Left hindlimb (tissue), 1 donor: ENCODE results near the gene LMNA.
"Not testable (repeated sequence)": the region's sequence is repeated elsewhere in the genome, so short reads cannot be mapped to it uniquely, and the experiment has no call there.

ENCODE experiments used
- DNase-seq: peaks from one replicate; pipeline ENCODE4 v3.0.0-alpha.2; 2018

Gene LMNA

DNA sequence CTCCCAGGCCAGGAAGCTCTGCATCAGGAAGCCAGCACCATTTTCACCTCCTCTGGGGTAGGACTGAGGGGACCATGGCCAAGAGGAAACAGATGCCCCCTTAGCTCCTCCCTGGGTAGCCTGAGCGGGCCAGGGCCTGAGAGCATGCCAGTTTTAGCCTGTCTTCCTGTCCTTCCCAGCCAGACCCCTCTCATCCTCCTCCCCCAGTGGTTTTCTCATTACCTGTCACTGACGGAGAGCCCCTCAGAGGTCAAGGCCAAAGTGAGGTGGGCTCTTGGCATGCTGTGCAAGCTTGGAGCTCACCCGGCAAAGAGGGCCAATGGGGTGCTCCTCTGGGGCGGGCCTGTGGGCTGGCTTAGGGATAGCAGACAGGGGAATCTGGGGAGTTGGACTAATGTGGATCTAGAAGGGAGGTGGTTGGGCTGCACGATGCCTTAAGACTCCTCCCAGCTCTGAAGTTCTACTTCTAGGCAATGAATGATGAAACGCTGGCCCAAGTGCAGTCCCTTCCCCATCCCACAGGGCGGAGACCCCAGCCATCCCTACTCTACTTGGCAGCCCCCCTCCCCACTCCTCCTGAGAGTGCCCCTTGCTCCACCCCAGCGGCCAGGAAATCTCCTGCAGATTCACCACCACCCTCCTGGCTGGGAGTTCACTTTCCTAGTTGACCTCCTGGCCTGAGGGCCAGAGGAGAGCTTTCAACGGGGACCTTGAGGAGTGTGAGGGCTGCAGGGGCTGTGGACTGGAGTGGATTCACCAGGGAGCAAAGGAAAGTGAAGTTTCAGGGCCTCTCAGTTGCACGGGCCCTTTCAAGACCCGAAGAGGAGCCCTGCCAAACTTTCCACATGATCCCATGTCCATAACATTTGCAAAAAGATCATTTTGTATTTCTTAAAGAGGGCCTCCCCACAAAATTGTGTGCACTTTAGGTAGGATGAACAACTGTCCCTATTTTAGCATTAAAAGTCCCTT lies 9.4 kb upstream of the LMNA start:
- DNase-seq: peak; percentile 80

DNA sequence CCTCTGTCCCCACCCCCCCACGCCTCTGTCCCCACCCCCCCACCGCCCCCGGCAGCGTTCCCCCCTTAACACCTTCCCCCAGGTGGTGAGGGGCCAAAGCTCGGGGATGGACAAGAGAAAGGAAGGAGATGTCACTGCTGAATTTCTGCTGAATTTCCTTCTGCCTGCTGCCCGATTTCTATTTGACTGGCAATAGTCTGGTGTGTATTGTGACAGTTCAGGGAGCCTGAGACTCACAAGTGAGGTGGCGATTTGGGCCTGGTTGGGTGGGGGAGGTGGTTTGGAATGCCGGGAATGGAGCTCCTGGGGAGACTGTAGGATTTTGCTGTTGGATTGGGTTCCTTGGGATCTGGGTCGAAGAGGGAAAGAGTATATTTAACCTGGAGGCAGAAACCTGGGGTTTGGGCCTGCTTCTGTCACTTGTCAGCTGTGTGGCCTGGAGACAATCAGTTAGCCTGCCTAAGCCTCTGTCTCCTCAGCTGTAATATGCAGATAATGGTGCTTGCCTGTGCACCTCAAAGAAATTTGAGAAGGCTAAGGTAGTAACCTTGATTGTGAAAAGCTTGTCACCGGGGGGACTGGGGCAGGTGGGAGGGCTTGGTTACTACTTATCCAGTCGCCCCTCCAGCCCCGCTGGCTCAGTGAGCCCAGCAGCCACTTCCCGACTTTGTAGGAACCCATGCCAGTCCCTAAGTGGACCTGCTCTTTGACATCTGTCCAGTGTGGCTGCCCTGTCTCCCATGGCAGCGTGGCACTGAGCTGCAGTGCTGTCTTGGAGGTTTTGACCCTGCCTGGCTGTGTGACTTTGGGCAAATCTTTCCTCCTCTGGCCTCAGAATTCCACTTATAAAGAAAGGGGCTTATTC lies 7.7 kb upstream of the LMNA start:
- DNase-seq: no peak

DNA sequence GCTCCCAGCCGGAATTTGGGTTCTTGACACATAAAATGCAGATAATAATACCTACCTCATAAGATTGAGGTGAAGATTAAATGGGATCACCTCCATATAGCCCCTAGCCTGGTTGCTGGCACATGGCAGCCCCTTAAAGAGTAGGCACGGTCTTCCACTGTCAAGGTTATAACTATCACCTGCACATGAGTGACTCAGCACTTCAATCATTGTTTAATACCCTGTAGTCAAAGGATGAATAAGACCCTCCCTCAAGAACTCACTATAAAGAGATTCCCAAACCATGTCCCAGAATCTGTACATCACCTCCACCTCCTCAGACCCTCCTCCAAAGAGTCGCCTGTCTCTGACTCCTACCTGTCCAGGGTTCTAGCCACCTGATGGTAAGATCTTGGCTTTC lies 6.5 kb upstream of the LMNA start:
- no peak for DNase-seq

DNA sequence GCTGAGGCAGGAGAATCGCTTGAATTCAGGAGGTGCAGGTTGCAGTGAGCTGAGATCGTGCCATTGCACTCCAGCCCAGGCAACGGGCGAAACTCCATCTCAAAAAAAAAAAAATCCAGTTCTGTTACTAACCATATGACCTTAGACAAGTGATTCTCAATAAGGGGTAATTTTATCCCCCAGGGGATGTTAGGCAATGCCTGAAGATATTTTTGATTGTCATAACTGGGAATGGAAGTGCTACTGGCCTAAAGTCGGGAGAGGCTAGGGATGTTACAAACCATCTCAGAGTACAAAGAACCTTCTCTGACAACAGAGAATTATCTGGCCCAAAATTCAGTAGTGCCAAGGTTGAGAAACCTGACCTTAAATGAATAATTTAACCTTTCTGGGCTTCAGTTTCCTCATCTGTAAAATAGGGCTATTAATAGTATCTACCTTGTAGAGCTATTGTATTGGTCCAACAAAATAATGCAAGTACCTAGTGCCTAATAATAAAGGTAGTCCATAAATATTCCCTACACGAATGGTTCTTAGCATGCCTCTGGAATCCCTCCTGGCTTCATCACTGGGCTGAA lies 5.8 kb upstream of the LMNA start:
- no peak for DNase-seq

DNA sequence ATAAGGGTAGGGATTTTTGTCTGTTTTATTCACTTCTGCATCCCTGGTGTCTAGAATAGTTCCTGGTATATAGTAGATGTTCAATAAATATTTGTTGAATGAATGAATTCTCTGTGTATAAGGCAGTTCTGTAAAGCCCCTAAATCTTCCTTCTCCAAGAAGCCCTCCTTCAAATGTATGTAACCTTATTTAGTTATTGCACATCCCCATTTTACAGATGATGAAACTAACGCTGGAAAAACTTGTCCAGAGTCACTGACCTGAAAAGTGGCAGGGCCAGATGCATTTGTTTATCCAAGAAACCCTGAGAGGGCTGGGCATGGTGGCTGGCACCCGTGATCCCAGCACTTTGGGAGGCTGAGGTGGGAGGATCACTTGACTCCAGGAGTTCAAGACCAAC lies 4.3 kb upstream of the LMNA start:
- DNase-seq: no peak

DNA sequence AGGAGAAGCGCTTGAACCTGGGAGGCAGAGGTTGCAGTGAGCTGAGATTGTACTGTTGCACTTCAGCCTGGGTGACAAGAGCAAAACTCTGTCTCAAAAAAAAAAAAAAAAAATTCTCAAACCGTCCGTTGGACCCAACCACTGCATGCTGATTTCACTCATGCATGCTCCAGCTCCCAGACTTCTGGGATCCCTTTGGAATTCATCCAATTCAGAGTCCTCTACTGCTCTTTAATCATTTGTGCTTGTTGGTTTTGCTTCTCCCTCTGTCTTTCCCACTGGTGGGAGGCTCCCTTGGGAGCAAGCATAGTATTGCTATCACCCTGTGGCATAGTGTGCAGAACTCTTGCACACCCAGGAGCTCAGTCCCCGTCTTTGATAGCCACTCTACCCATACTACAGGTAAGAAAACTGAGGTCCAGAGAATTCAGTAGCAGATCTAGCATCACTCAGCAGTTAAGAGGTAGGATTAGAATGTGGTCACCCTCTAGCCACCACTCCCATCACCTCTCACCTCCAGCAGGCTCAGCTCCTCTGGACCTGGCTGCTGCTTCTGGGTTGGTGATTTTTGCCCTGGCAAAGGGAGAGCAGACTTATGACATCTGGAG lies 3.1 kb upstream of the LMNA start:
- DNase-seq: no peak

DNA sequence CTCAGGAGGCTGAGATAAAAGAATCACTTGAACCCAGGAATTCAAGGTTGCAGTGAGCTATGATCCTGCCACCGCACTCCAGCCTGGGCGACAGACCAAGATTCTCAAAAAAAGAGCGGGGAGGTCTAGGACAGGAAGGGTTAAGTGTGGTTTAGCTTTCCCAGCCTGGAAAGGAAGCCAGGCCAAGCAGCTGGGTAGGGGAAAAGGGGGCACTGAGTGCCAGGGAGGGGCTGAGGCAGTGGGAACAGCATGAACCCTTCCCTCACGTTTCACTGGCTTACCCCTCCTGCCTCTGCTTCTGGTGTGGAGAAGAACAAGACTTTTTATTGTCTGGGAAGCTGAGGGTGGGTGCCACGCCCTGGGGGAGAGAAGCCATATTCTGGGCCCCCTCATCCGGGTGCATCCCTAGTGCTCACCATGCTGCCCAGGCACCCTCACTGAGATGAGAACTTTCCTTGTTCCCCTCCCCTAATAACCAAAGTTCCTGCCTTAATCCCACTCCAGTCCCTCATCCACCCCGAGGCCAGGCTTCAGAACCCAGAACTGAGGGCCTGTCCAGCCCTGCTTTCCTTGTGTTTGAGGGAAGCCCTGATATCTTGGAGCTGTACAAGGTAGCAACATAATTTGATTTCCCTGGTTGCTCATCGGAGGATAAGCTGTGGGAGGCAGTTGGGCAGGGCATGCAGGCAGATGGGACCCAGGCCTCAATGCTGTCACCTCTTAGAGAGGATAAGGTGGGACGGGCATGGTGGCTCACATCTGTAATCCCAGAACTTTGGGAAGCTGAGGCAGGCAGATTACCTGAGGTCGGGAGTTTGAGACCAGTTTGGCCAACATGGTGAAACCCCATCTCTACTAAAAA lies 2.0 kb upstream of the LMNA start:
- DNase-seq: peak; percentile 73

DNA sequence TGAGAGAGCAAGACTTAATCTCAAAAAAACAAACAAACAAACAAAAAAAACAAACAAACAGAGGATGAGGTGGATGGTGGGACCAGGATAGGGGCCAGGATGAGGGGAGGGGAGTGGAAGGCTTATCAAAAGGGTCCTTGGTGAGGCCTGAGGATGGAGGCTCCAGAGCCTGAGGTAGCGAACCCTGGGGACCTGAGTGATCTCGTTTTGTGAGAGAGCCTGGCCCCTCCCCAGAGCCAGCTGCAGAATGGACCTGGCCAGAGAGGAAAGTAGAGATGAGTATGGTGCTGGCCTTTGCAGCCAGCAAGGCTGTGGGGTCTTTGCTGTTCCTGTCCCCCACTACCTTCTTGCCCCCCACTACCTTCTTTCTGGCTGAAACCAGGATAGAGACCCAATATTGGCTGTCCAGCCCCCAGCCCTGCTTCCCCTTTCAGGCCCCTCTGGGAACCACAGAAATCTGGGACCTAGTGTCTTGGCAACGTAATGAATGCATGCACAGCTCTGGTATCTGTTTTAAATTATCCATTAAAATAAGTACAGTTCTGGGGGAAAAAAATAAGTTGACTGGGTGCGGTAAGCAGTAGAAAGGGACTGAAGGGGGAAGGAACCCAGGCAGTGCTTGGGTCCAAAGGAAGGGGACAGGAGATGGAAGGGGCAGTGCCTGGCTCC lies 1.1 kb upstream of the LMNA start:
- peak; percentile 62 for DNase-seq

DNA sequence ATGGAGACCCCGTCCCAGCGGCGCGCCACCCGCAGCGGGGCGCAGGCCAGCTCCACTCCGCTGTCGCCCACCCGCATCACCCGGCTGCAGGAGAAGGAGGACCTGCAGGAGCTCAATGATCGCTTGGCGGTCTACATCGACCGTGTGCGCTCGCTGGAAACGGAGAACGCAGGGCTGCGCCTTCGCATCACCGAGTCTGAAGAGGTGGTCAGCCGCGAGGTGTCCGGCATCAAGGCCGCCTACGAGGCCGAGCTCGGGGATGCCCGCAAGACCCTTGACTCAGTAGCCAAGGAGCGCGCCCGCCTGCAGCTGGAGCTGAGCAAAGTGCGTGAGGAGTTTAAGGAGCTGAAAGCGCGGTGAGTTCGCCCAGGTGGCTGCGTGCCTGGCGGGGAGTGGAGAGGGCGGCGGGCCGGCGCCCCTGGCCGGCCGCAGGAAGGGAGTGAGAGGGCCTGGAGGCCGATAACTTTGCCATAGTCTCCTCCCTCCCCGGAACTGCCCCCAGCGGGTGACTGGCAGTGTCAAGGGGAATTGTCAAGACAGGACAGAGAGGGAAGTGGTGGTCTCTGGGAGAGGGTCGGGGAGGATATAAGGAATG lies 505 bp downstream of the LMNA start:
- no peak for DNase-seq

DNA sequence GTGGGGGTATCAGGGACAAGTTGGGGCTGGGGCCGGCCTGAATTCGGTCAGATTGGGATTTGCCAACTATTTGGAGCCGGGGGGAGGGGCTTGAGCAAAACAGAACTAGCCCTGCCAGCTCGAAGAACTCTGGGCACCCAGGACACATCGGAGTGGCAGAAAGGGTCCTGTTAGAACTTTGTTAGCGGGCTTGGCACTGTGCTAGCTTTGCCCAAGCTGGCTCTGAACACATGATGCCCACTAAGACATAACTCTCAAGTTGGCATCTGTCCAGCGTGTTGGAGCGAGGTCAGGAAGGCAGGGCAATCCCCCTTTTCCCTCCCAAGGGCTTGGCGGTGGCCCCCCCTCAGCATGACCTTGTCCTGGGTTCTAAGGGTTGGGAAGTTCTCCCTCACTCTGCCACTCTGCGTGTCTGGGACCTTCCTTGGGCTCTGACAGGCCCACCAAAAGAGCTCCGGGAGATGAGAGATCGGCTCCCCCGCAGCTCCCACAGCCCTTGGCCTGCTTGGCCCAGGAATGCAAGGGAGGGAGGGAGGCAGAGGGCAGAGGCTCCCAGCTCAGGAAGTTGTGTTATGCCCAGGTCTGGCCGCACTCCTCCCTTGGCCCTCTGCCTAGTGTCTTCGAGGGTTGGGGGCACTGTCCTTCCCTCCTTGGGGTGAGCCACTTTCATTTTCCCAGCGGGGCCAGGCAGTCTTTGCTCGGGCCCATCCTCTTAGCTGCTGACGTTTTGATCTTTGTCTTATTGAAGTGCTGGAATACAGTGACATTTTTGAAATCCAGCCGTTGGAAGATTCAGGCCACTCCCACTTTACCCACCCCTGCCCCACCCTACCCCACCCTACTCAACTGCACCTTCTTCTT lies 1.2 kb downstream of the LMNA start:
- peak; percentile 83 for DNase-seq

DNA sequence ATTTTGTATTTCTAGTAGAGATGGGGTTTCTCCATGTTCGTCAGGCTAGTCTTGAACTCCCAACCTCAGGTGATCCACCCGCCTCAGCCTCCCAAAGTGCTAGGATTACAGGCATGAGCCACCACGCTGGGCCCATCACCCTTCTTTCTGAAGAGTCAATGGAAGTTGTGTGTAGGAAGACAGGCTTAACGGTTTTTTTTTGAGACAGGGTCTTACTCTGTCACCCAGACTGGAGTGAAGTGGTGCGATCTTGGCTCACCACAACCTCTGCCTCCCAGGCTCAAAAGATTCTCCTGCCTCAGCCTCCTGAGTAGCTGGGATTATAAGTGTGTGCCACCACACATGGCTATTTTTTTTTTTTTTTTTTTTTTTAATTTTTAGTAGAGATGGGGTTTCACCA lies 2.2 kb downstream of the LMNA start:
- not testable (repeated sequence) for DNase-seq

DNA sequence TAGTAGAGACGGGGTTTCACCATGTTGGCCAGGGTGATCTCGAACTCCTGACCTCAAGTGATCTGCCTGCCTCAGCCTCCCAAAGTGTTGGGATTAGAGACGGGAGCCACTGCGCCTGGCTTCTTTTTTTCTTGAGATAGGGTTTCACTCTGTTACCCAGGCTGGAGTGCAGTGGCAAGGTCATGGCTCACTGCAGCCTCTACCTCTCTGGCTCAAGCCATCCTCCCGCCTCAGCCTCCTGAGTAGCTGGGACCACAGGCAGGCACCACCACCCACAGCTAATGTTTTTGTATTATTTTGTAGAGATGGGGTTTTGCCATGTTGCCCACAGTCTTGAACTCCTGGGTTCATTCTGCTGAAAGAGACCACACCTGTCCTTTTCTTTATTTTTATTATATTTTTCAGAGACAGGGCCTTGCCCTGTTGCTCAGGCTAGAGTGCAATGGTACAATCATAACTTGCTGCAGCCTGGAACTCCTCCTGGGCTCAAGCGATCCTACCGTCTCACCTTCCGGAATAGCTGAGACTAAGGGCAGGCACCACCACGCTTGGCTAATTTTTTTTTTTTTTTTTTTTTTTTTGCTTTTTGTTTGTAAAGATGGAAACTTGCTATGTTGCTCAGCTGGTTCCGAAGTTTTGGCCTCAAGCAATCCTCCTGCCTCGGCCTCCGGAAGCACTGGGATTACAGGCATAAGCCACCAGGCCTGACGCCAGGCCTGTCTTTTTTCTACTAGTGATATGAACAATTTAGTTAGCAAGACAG lies 3.1 kb downstream of the LMNA start:
- DNase-seq: no peak

DNA sequence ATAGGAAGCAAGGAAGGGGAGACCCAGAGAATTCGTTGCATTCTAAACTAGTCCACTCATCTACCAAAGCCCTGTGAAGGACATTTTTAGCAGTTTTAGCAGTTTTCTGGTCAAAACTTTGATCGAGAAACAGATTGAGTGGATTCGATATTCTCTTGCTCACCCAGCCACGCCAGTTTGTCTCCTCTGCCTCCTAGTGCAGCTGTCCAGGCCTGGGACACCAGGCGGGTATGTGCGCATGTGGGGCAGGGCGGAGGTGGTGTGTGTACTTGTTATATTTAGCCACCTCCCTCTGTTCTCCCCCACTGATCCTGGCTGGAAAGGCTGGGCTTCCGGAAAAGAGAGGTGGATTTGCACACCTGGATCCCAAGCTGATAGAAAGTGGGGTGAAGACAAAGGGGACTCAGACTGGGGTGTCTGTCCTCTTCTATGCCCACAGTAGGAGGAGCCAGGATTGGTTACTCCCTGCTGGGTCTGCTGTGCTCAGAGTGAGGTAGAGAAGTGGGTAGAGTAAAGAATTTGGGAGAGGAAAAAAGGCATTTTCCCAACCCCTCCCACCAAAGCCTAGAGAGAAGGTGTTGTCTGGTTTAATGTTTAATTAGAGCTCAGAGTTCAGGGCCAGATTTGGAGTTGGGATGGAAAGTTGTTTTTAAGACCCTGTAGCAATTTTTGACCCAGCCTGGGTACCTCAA lies 3.8 kb downstream of the LMNA start:
- DNase-seq: peak; percentile 68

DNA sequence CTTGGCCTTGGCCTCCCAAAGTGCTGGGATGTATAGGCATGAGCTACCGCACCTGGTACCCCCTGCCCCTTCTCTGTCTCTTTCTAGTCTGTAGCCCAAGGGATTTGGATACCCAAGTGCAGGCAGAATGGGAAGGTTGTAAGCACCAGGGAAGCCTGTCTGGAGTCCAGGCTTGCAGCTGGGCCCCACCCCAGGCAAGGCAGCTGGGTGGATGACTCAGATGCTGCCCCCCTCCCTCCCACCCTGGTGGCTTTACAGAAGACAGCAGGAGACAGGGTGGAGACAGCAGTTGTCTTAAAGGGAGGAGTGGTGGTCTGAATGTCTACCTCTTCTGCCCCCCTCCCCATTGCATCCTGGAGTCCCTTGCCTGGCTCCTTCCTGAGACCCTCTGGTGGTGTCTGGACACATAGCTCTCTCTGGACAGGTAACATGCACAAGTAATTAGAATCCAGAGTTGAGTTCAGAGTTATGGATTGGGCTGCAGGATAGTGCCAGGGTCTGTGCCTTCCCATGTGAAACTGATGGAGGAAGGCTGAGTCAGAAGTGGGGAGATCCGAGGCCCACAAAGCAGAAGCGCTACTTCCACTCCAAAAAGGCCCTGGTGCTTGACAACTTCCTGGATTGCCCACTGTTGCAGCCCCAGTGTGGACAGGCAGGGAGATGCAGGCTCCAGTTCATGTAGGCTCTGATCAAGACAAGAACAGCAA lies 5.1 kb downstream of the LMNA start:
- DNase-seq: peak; percentile 80

DNA sequence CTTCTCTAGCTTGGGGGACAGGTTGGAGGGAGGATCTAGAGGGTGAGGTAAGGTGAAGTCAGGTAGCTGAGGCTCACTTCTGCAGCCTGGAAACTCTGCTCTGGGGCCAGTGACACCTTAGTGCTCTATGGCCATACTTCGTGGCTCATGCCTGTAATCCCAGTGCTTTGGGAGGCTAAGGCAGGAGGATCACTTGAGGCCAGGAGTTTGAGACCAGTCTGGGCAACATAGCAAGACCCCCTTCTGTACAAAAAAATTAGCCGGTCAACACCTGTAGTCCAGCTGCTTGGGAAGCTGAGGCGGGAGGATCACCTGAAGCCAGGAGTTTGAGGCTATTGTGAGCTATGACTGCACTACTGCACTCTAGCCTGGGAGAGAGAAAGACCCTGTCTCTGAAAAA lies 5.8 kb downstream of the LMNA start:
- DNase-seq: no peak

DNA sequence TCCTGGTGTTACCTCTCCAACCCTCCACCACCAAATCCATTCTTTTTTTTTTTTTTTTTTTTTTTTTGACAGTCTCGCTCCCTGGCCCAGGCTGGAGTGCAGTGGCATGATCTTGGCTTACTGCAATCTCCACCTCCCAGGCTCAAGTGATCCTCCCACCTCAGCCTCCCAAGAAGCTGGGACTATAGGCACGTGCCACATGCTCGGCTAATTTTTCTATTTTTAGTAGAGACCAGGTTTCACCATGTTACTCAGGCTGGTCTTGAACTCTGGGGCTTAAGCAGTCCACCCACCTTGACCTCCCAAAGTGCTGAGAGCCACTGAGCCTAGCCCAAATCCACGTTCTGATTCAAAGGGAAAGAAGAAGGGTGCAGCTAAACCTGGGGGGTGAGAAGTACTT lies 6.5 kb downstream of the LMNA start:
- not testable (repeated sequence) for DNase-seq

DNA sequence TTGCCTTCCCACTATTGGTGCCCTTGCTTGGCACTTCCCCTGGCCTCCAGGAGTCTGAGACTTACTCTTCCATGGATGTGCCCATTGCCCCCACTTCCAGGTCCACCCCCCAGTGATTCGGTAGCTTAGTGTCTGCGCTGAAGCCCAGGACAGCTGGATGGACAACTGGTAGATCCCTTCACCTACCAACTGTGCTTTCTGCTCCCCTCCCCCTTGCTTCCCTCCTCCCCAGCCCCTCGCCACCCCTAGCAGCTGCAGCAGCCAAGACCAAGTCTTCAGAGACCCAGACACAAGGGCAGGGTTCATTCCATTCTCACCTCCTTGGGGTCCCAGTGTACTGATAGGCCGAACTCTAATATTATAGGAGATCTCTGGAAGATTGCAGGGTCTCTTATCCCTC lies 6.9 kb downstream of the LMNA start:
- peak; percentile 56 for DNase-seq

DNA sequence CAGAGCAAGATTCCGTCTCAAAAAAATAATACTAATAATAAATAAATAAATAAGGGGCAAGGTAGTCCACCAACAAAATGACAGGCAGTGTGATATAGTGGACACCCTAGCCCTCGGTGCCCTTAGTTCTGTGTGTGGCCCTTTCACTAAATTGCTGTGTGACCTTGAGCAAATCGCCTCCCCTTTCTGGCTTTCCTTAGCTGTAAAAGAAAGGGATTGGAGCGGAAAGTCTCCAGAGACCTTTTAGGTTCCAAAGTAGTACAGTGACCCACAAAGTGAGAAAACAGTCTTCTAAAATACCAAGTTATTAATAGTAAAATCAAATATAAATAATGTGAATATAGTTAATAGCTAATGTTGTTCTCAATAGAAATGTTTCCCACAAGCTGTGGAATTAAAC lies 7.6 kb downstream of the LMNA start:
- DNase-seq: no peak
